K562 (cell line): Measurements from ENCODE around the gene ATXN7. TPM values are rescaled to one million over a fixed set of nuclear protein-coding genes. Genes with fewer than 3 reads are reported as not detected.

ENCODE experiments used
- ATAC-seq: fragments of 200-7000 bp; cut with Tn5 transposase; 3 replicates; pipeline ENCODE4 v1.9.1; 2020; ENCODE audit warnings: moderate library complexity
- BruUV-seq: library from RNA; stranded (reverse); fragments of 400-500 nt; replicated peaks from 2 replicates; lab custom pipeline; 2021; lab: Mats Ljungman, UMichigan
- CTCF ChIA-PET: fragments of 300-600 bp; formaldehyde crosslinking; extraction: SDS; loops from one replicate; lab custom pipeline; 2021; ENCODE audit warnings: low intra/inter-chr PET ratio; lab: Yijun Ruan, JAX
- POLR2A ChIA-PET: fragments of 300-600, 350-650 bp; sonication (Branson Sonifier 250); formaldehyde crosslinking; extraction: SDS; loops from one replicate; lab custom pipeline; 2021; ENCODE audit warnings: antibody characterized with exemption, inconsistent platforms; lab: Yijun Ruan, JAX
- DNase-seq, 4 experiments: peaks; one replicate each; pipeline versions ENCODE4 v3.0.0 to v3.0.0-alpha.2; 2011 to 2018; ENCODE audit warnings: low spot score in 3 of 4, mixed read lengths in 3 of 4; ENCODE audit errors: extremely low read depth in 1 of 4
- FAIRE-seq: peaks from 2 replicates; lab custom pipeline; 2011; peaks lifted over from hg19 to GRCh38; lab: Jason Lieb, UNC
- H2AFZ ChIP-seq: 2 replicates; pipeline ENCODE4 v1.6.0; 2011; ENCODE audit warnings: low read depth, low read length, control low read depth, inconsistent platforms
- H3K27ac ChIP-seq: fragments of 200-600 bp; 3 replicates; pipeline ENCODE4 v1.8.0; 2011; ENCODE audit warnings: low read depth, mild to moderate bottlenecking, control low read depth, inconsistent platforms, low read length, moderate library complexity, mixed read lengths; ENCODE audit errors: extremely low read depth
- H3K27me3 ChIP-seq, 2 experiments: fragments of 300-600 bp in 1 of 2; 2 replicates in 1 of 2; 3 replicates in 1 of 2; pipeline versions ENCODE4 v1.6.0 to v1.8.0; 2011; ENCODE audit warnings: inconsistent platforms in 2 of 2, low read length in 2 of 2, mild to moderate bottlenecking in 1 of 2, mixed read lengths in 1 of 2, moderate library complexity in 1 of 2; ENCODE audit not compliant: control insufficient read depth in 2 of 2, insufficient read depth in 2 of 2
- H3K36me3 ChIP-seq: fragments of 300-600 bp; 3 replicates; pipeline ENCODE4 v1.8.0; 2011; ENCODE audit warnings: mild to moderate bottlenecking, low read length, inconsistent platforms; ENCODE audit not compliant: control insufficient read depth, insufficient read depth
- H3K4me1 ChIP-seq, 2 experiments: fragments of 200-600 bp in 1 of 2; replicated peaks in 1 of 2; 2 replicates in 1 of 2; 3 replicates in 1 of 2; pipeline versions ENCODE4 v1.5.1 to v1.8.0; 2011; ENCODE audit warnings: inconsistent platforms in 2 of 2, low read length in 2 of 2, mild to moderate bottlenecking in 1 of 2, mixed read lengths in 1 of 2, moderate library complexity in 1 of 2; ENCODE audit not compliant: control insufficient read depth in 2 of 2, insufficient read depth in 2 of 2
- H3K4me2 ChIP-seq: 2 replicates; pipeline ENCODE4 v1.6.1; 2011; ENCODE audit warnings: low read length, control low read depth, inconsistent platforms, mixed read lengths; ENCODE audit not compliant: insufficient read depth
- H3K4me3 ChIP-seq: fragments of 200-600 bp; sonication (generic), shearing (Covaris generic); 2 replicates; pipeline ENCODE4 v1.5.1; 2016; ENCODE audit warnings: control low read depth, inconsistent platforms
- H3K79me2 ChIP-seq: fragments of 200-600 bp; 3 replicates; pipeline ENCODE4 v1.8.0; 2011; ENCODE audit warnings: low read length, inconsistent platforms; ENCODE audit not compliant: control insufficient read depth, insufficient read depth
- H3K9ac ChIP-seq, 2 experiments: 2 replicates each; pipeline versions ENCODE4 v1.6.0 to v1.6.1; 2011; ENCODE audit warnings: low read depth in 2 of 2, low read length in 2 of 2, control low read depth in 1 of 2, inconsistent platforms in 1 of 2, mild to moderate bottlenecking in 1 of 2, mixed read lengths in 1 of 2; ENCODE audit not compliant: insufficient read depth in 1 of 2
- H3K9me1 ChIP-seq: one replicate; pipeline ENCODE4 v1.6.0; 2011; ENCODE audit warnings: inconsistent platforms, mild to moderate bottlenecking, low read length, moderate library complexity; ENCODE audit not compliant: control insufficient read depth, insufficient read depth
- H3K9me3 ChIP-seq: replicated peaks from 2 replicates; pipeline ENCODE4 v1.5.1; 2011; ENCODE audit warnings: low read depth, low read length, inconsistent platforms; ENCODE audit not compliant: control insufficient read depth, insufficient read depth
- H4K20me1 ChIP-seq: replicated peaks from 2 replicates; pipeline ENCODE4 v1.6.1; 2011; ENCODE audit warnings: low read length, inconsistent platforms, mixed read lengths; ENCODE audit not compliant: control insufficient read depth, insufficient read depth
- CREB3 ChIP-seq: fragments of 450-650 bp; conservative IDR thresholded peaks from 2 replicates; pipeline ENCODE4 v1.6.1; 2016; ENCODE audit warnings: missing genetic modification characterization, low read depth, mild to moderate bottlenecking, missing compliant biosample characterization, moderate library complexity
- EZH2 ChIP-seq: IDR thresholded peaks from 2 replicates; pipeline ENCODE4 v1.6.1; 2012; ENCODE audit warnings: low read depth, mild to moderate bottlenecking, inconsistent platforms, low read length, borderline replicate concordance
- FOXJ3 ChIP-seq: sonication (generic); formaldehyde crosslinking; IDR thresholded peaks from 2 replicates; pipeline ENCODE4 v1.4.0; 2020; ENCODE audit warnings: mild to moderate bottlenecking, missing genetic modification reagents
- GTF3C2 ChIP-seq: IDR thresholded peaks from 3 replicates; pipeline ENCODE4 v1.6.1; 2011; ENCODE audit warnings: borderline replicate concordance, mild to moderate bottlenecking, moderate library complexity; ENCODE audit not compliant: insufficient read length; ENCODE audit errors: extremely low read depth
- KAT8 ChIP-seq: fragments of 450-650 bp; IDR thresholded peaks from 2 replicates; pipeline ENCODE4 v1.6.1; 2016; ENCODE audit warnings: low read depth, mild to moderate bottlenecking
- KLF6 ChIP-seq: fragments of 250-450 bp; sonication (Bioruptor Pico); IDR thresholded peaks from 2 replicates; pipeline ENCODE4 v1.4.0; 2020; ENCODE audit warnings: mild to moderate bottlenecking, moderate library complexity, borderline replicate concordance
- MYNN ChIP-seq, 2 experiments: sonication (generic); formaldehyde crosslinking in 1 of 2; IDR thresholded peaks; 2 replicates each; pipeline versions ENCODE4 v1.5.0 to v1.6.1; 2016 to 2020; ENCODE audit warnings: antibody characterized with exemption in 1 of 2, missing genetic modification reagents in 1 of 2
- PHF20 ChIP-seq: fragments of 450-650 bp; IDR thresholded peaks from 2 replicates; pipeline ENCODE4 v1.6.1; 2018; ENCODE audit not compliant: partially characterized antibody
- RBM25 ChIP-seq: fragments of 200-400 bp; formaldehyde crosslinking; IDR thresholded peaks from 2 replicates; pipeline ENCODE4 v1.6.1; 2018; ENCODE audit warnings: low read length, low read depth, moderate library complexity; ENCODE audit not compliant: severe bottlenecking
- TAF9B ChIP-seq: fragments of 450-650 bp; IDR thresholded peaks from 2 replicates; pipeline ENCODE4 v1.6.1; 2018; ENCODE audit warnings: mild to moderate bottlenecking; ENCODE audit not compliant: partially characterized antibody
- TAL1 ChIP-seq: fragments of 450-650 bp; IDR thresholded peaks from 2 replicates; pipeline ENCODE4 v1.6.1; 2016; ENCODE audit warnings: mild to moderate bottlenecking
- ZBTB43 ChIP-seq: sonication (generic); formaldehyde crosslinking; IDR thresholded peaks from 2 replicates; pipeline ENCODE4 v1.8.0; 2023; ENCODE audit warnings: mild to moderate bottlenecking, missing genetic modification reagents
- ZNF197 ChIP-seq: fragments of 200-800 bp; sonication (Bioruptor generic); IDR thresholded peaks from 2 replicates; pipeline ENCODE4 v1.6.1; 2016; ENCODE audit warnings: low read depth, missing genetic modification characterization, missing compliant biosample characterization
- WGBS: fragments of 100-300 bp; shearing (Covaris generic); methylation state at CpG from one replicate; pipeline ENCODE4 v1.1.6; 2016; ENCODE audit warnings: low coverage, mixed read lengths; ENCODE audit not compliant: insufficient coverage; ENCODE audit errors: missing lambda C conversion rate; 5-methylcytosine and 5-hydroxymethylcytosine counted together
- in situ Hi-C: fragments of 300-500 bp; cut with MboI; formaldehyde crosslinking; loops from 4 replicates; pipeline ENCODE4 v1.15.0; 2018; ENCODE audit warnings: inconsistent platforms, mixed read lengths
- intact Hi-C: fragments of 100-400 bp; cut with micrococcal nuclease; formaldehyde crosslinking; loops from 2 replicates; pipeline ENCODE4 v1.14.2; 2022
- polyA plus RNA-seq, 8 experiments: library from polyadenylated mRNA; depleted of rRNA in 4 of 8; stranded (reverse) in 5 of 8; unstranded in 3 of 8; fragments of >200 nt; fragmentation: Nextera tagmentation in 2 of 8; fragmentation: Illumina TruSeq in 1 of 8; extraction: Ambion mirVana in 2 of 8; extraction: Trizol in 1 of 8; gene quantifications; 2 replicates each; pipeline versions ENCODE4 v1.2.1 to v1.2.3, GENCODE V29; 2011 to 2014; ENCODE audit warnings: inconsistent platforms in 1 of 8, missing spikeins in 1 of 8
- total RNA-seq, 7 experiments: library from RNA; depleted of rRNA in 6 of 7; stranded (reverse); fragments of >200 nt in 6 of 7; fragmentation: Illumina TruSeq in 2 of 7; extraction: Trizol in 2 of 7; gene quantifications; 2 replicates each; pipeline versions ENCODE4 v1.2.1 to v1.2.3, GENCODE V29; 2011 to 2021; ENCODE audit warnings: low replicate concordance in 1 of 7

ATXN7 gene
- total and polyA plus RNA-seq, 9 of the 15 experiments (the other 6 are each of a cell fraction or from before 2014, with no cell fraction given): 0.41 to 9.2 (median 6.7) TPM

- FAIRE-seq: no peak
- ChIA-PET CTCF (interaction anchor here (0.6 kb wide), 1 partner anchor 1371 kb away, joined by 3 read pairs; no protein-coding TSS in a partner anchor), POLR2A (interaction anchor here (1.0 kb wide), 1 partner anchor 10 kb away, joined by 3 read pairs; no protein-coding TSS in a partner anchor)
- H3K36me3 ChIP-seq: peaks cover 42% of the 10 kb centered on the region
- no peaks in the 10 kb centered on the region for H4K20me1 ChIP-seq
- no peaks in the 10 kb centered on the region; a peak in 1 of 5 replicates for H3K4me1 ChIP-seq
- H3K4me3 ChIP-seq: no peak overlapping the region
- H3K9ac ChIP-seq: no peak overlapping the region
- 88% methylated on average over 11 of the region's 12 CpGs for WGBS
- no peak for ATAC-seq
- no peak overlapping the region for H2AFZ ChIP-seq
- no TSS peak for BruUV-seq
- H3K27me3 ChIP-seq: no peaks in the 10 kb centered on the region
- H3K79me2 ChIP-seq: peaks cover 9% of the 10 kb centered on the region; the same call in 2 of the 3 replicates
- intact Hi-C loops: no loop called here
- H3K9me1 ChIP-seq: no peaks in the 10 kb centered on the region
- H3K4me2 ChIP-seq: no peak overlapping the region
- H3K27ac ChIP-seq: no peak overlapping the region
- no peaks in the 10 kb centered on the region for H3K9me3 ChIP-seq
- in situ Hi-C loops: no loop called here
- DNase-seq: no peak
- TF ChIP-seq KLF6 (CRISPR knock-in tag) (no peak), PHF20 (no peak), TAL1 (no peak), KAT8 (no peak), ZNF197 (CRISPR knock-in tag) (no peak), ZBTB43 (CRISPR knock-in tag) (no peak), GTF3C2 (no peak), EZH2 (no peak), RBM25 (no peak), FOXJ3 (CRISPR knock-in tag) (no peak), MYNN (IDR thresholded peaks at IDR 0.05) (no peak), MYNN (CRISPR knock-in tag; IDR thresholded peaks at IDR 0.05) (no peak), TAF9B (no peak), CREB3 (no peak)
Measured at GRCh38 chr3:63979093-63979885, 115.6 kb downstream of the ATXN7 start.
